Measurements from ENCODE around the gene DUSP9.
"Not testable (repeated sequence)": the region's sequence is repeated elsewhere in the genome, so short reads cannot be mapped to it uniquely, and the experiment has no call there.

Gene DUSP9

GRCh38 chrX:153689654-153690465 lies 42.9 kb downstream of the DUSP9 start:
- no peak for DNase-seq (ENCODE audit: low read depth in 4 of 4, low spot score in 1 of 4)

- DNase-seq (ENCODE audit: low read depth in 4 of 4, low spot score in 1 of 4): no peak
Observed at GRCh38 chrX:153690466-153690865, 43.5 kb downstream of the DUSP9 start.

GRCh38 chrX:153691032-153691827 lies 44.2 kb downstream of the DUSP9 start:
- DNase-seq (ENCODE audit: low read depth in 4 of 4, low spot score in 1 of 4): not testable (repeated sequence)

- no peak for DNase-seq (ENCODE audit: low read depth in 4 of 4, low spot score in 1 of 4)
Observed at GRCh38 chrX:153692003-153692402, 45.0 kb downstream of the DUSP9 start.

GRCh38 chrX:153692611-153693156 lies 45.7 kb downstream of the DUSP9 start:
- DNase-seq (ENCODE audit: low read depth in 4 of 4, low spot score in 1 of 4): no peak

- no peak for DNase-seq (ENCODE audit: low read depth in 4 of 4, low spot score in 1 of 4)
Observed at GRCh38 chrX:153693216-153694086, 46.4 kb downstream of the DUSP9 start.

- DNase-seq (ENCODE audit: low read depth in 4 of 4, low spot score in 1 of 4): not testable (repeated sequence)
Observed at GRCh38 chrX:153694256-153694655, 47.3 kb downstream of the DUSP9 start.

GRCh38 chrX:153694687-153695270 lies 47.8 kb downstream of the DUSP9 start:
- no peak for DNase-seq (ENCODE audit: low read depth in 4 of 4, low spot score in 1 of 4)

- no peak for DNase-seq (ENCODE audit: low read depth in 4 of 4, low spot score in 1 of 4)
Observed at GRCh38 chrX:153696100-153696499, 49.1 kb downstream of the DUSP9 start.

GRCh38 chrX:153696538-153696937 lies 49.5 kb downstream of the DUSP9 start:
- not testable (repeated sequence) for DNase-seq (ENCODE audit: low read depth in 4 of 4, low spot score in 1 of 4)

GRCh38 chrX:153696986-153697722 lies 50.2 kb downstream of the DUSP9 start:
- not testable (repeated sequence) for DNase-seq (ENCODE audit: low read depth in 4 of 4, low spot score in 1 of 4)

GRCh38 chrX:153697924-153698865 lies 51.2 kb downstream of the DUSP9 start:
- DNase-seq (ENCODE audit: low read depth in 4 of 4, low spot score in 1 of 4): no peak

- DNase-seq (ENCODE audit: low read depth in 4 of 4, low spot score in 1 of 4): not testable (repeated sequence)
Observed at GRCh38 chrX:153699210-153699783, 52.3 kb downstream of the DUSP9 start.

GRCh38 chrX:153699784-153700371 lies 52.9 kb downstream of the DUSP9 start:
- DNase-seq (ENCODE audit: low read depth in 4 of 4, low spot score in 1 of 4): not testable (repeated sequence)

GRCh38 chrX:153700376-153700945 lies 53.5 kb downstream of the DUSP9 start:
- no peak for DNase-seq (ENCODE audit: low read depth in 4 of 4, low spot score in 1 of 4)
